K562 (cell line): ENCODE measurements around the gene LAPTM5. TPM values are rescaled to one million over a fixed set of nuclear protein-coding genes. Genes with fewer than 3 reads are reported as not detected.

Experiments
- BRF2 ChIP-seq: IDR thresholded peaks from 3 replicates; pipeline ENCODE4 v1.6.1; 2011; ENCODE audit warnings: borderline replicate concordance, mild to moderate bottlenecking; ENCODE audit not compliant: insufficient read length, insufficient read depth
- CUX1 ChIP-seq: fragments of 200-800 bp; sonication (Bioruptor generic); IDR thresholded peaks from 2 replicates; pipeline ENCODE4 v1.6.1; 2016; ENCODE audit warnings: missing genetic modification characterization, missing compliant biosample characterization
- DACH1 ChIP-seq: fragments of 450-650 bp; IDR thresholded peaks from 2 replicates; pipeline ENCODE4 v1.6.1; 2018; ENCODE audit not compliant: partially characterized antibody
- FOXM1 ChIP-seq, 2 experiments: fragments of 450-650 bp in 1 of 2; sonication (generic) in 1 of 2; formaldehyde crosslinking in 1 of 2; IDR thresholded peaks; 2 replicates each; pipeline versions ENCODE4 v1.6.1 to v1.9.0; 2017 to 2022; ENCODE audit warnings: low read depth in 2 of 2, mild to moderate bottlenecking in 2 of 2, missing genetic modification reagents in 1 of 2, moderate library complexity in 1 of 2
- JUNB ChIP-seq: fragments of 450-650 bp; formaldehyde crosslinking; conservative IDR thresholded peaks from 2 replicates; pipeline ENCODE4 v1.4.0; 2020; ENCODE audit warnings: mild to moderate bottlenecking
- L3MBTL2 ChIP-seq: fragments of 450-650 bp; IDR thresholded peaks from 2 replicates; pipeline ENCODE4 v1.6.1; 2016; ENCODE audit warnings: mild to moderate bottlenecking, moderate library complexity
- NR4A1 ChIP-seq, 2 experiments: fragments of 250-450 bp in 1 of 2; fragments of 450-650 bp in 1 of 2; sonication (Bioruptor Pico) in 1 of 2; IDR thresholded peaks; 2 replicates each; pipeline versions ENCODE4 v1.4.0 to v1.6.1; 2016 to 2020; ENCODE audit warnings: mild to moderate bottlenecking in 2 of 2, missing compliant biosample characterization in 1 of 2, missing genetic modification characterization in 1 of 2, moderate library complexity in 1 of 2
- NRF1 ChIP-seq, 2 experiments: fragments of 450-650 bp; IDR thresholded peaks in 1 of 2; conservative IDR thresholded peaks in 1 of 2; 2 replicates each; pipeline ENCODE4 v1.6.1; 2014; ENCODE audit warnings: mild to moderate bottlenecking in 2 of 2
- PTRF ChIP-seq: fragments of 450-650 bp; IDR thresholded peaks from 2 replicates; pipeline ENCODE4 v1.6.1; 2016; ENCODE audit warnings: mild to moderate bottlenecking, missing genetic modification characterization, missing compliant biosample characterization
- TAF15 ChIP-seq: fragments of 200-400 bp; formaldehyde crosslinking; IDR thresholded peaks from 2 replicates; pipeline ENCODE4 v1.6.1; 2017; ENCODE audit warnings: mild to moderate bottlenecking, low read depth, low read length, moderate library complexity
- THRB ChIP-seq: fragments of 450-650 bp; formaldehyde crosslinking; conservative IDR thresholded peaks from 2 replicates; pipeline ENCODE4 v1.4.0; 2022; ENCODE audit warnings: mild to moderate bottlenecking, missing genetic modification characterization
- ZBTB8A ChIP-seq: fragments of 450-650 bp; IDR thresholded peaks from 2 replicates; pipeline ENCODE4 v1.6.1; 2018; ENCODE audit warnings: mild to moderate bottlenecking, moderate library complexity; ENCODE audit not compliant: partially characterized antibody
- ZFP36 ChIP-seq: fragments of 150-350 bp; IDR thresholded peaks from 2 replicates; pipeline ENCODE4 v1.6.1; 2018; ENCODE audit warnings: low read length, low read depth; ENCODE audit not compliant: partially characterized antibody
- ZMIZ1 ChIP-seq, 2 experiments: fragments of 150-350 bp in 1 of 2; IDR thresholded peaks; 2 replicates each; pipeline ENCODE4 v1.6.1; 2012 to 2016; ENCODE audit warnings: low read depth in 2 of 2, low read length in 2 of 2, mild to moderate bottlenecking in 1 of 2, moderate library complexity in 1 of 2
- ZNF3 ChIP-seq: fragments of 250-450 bp; sonication (Bioruptor Pico); IDR thresholded peaks from 2 replicates; pipeline ENCODE4 v1.5.0; 2021; ENCODE audit warnings: mild to moderate bottlenecking, moderate library complexity
- ZNF384 ChIP-seq: IDR thresholded peaks from 2 replicates; pipeline ENCODE4 v1.6.1; 2012; ENCODE audit warnings: low read depth, low read length, improper control_type of control experiment
- ZNF717 ChIP-seq: fragments of 250-450 bp; sonication (Bioruptor Pico); IDR thresholded peaks from 2 replicates; pipeline ENCODE4 v1.5.0; 2021
- polyA plus RNA-seq, 8 experiments: library from polyadenylated mRNA; depleted of rRNA in 4 of 8; stranded (reverse) in 5 of 8; unstranded in 3 of 8; fragments of >200 nt; fragmentation: Nextera tagmentation in 2 of 8; fragmentation: Illumina TruSeq in 1 of 8; extraction: Ambion mirVana in 2 of 8; extraction: Trizol in 1 of 8; gene quantifications; 2 replicates each; pipeline versions ENCODE4 v1.2.1 to v1.2.3, GENCODE V29; 2011 to 2014; ENCODE audit warnings: inconsistent platforms in 1 of 8, missing spikeins in 1 of 8
- total RNA-seq, 7 experiments: library from RNA; depleted of rRNA in 6 of 7; stranded (reverse); fragments of >200 nt in 6 of 7; fragmentation: Illumina TruSeq in 2 of 7; extraction: Trizol in 2 of 7; gene quantifications; 2 replicates each; pipeline versions ENCODE4 v1.2.1 to v1.2.3, GENCODE V29; 2011 to 2021; ENCODE audit warnings: low replicate concordance in 1 of 7

Gene LAPTM5
- total and polyA plus RNA-seq, 9 of the 15 experiments (the other 6 are each of a cell fraction or from before 2014, with no cell fraction given), result 2.4 to 47.3 (median 20.3) TPM

GRCh38 chr1:30727824-30728223 is 29.8 kb downstream of the LAPTM5 start (continued):
- peak; percentile 91 for TF ChIP-seq THRB (CRISPR knock-in tag)
- no peak for TF ChIP-seq ZNF384
- TF ChIP-seq FOXM1 (IDR thresholded peaks at IDR 0.05; ENCODE audit: low read depth), result peak; percentile 54; the same call in 1 of the 2 replicates
- no peak for TF ChIP-seq FOXM1 (CRISPR knock-in tag; IDR thresholded peaks at IDR 0.05; ENCODE audit: low read depth)
- TF ChIP-seq ZFP36, result no peak
- no peak for TF ChIP-seq NR4A1 (CRISPR knock-in tag; IDR thresholded peaks at IDR 0.05)
- no peak for TF ChIP-seq NR4A1 (tag; IDR thresholded peaks at IDR 0.05)
- TF ChIP-seq CUX1 (CRISPR knock-in tag), result no peak
- no peak for TF ChIP-seq ZMIZ1 (IDR thresholded peaks at IDR 0.05; ENCODE audit: low read depth in 2 of 2, low read length in 2 of 2)
- TF ChIP-seq PTRF (tag), result no peak
- TF ChIP-seq DACH1, result no peak
- no peak for TF ChIP-seq TAF15
- no peak for TF ChIP-seq BRF2
- TF ChIP-seq JUNB (CRISPR knock-in tag), result peak; percentile 40; the same call in 1 of the 2 replicates
- no peak for TF ChIP-seq ZNF717 (CRISPR knock-in tag)
- TF ChIP-seq L3MBTL2, result no peak
- 0 out of 4 replicates have a peak, but pooled peaks of 1 of the 2 experiments have one; percentile 16 for TF ChIP-seq NRF1 (conservative IDR thresholded peaks at IDR 0.05 in 1 of 2, IDR thresholded peaks at IDR 0.05 in 1 of 2)
- TF ChIP-seq ZBTB8A, result no peak
- peak; percentile 76; the same call in 1 of the 2 replicates for TF ChIP-seq ZNF3 (CRISPR knock-in tag)
